AG09319 (cell line): ENCODE data around the gene TRPC4AP.
"Not testable (repeated sequence)": the region's sequence is repeated elsewhere in the genome, so short reads cannot be mapped to it uniquely, and the experiment has no call there.

Source experiments
- DNase-seq: peaks from one replicate; pipeline ENCODE4 v3.0.0-alpha.2; 2010; ENCODE audit warnings: low read depth; ENCODE audit errors: extremely low read depth
- TF ChIP-seq, protein P1 (sequence below): IDR thresholded peaks from 2 replicates; pipeline ENCODE4 v1.5.1; 2011; ENCODE audit warnings: low read depth, mild to moderate bottlenecking, inconsistent platforms, low read length, moderate library complexity

TRPC4AP gene

DNA sequence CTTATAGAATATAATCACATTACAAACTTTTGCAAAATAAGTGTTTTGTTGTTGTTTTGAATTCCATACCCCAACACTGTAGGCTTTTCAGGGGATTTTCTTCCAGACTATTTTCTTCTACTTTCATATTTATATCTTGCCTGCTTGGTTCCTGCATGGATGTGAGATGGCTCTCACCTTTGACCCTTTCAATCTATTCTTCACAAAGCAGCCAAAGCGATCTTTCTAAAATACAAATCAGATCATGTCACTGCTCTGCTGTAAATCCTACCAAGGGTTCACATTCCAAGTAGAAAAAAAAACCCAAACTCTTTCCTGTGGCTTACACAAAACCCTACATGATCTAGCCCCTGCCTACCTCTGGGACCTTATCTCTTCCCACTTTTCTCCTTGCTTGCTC, 25.0 kb upstream of the TRPC4AP start:
- TF ChIP-seq, protein P1, sequence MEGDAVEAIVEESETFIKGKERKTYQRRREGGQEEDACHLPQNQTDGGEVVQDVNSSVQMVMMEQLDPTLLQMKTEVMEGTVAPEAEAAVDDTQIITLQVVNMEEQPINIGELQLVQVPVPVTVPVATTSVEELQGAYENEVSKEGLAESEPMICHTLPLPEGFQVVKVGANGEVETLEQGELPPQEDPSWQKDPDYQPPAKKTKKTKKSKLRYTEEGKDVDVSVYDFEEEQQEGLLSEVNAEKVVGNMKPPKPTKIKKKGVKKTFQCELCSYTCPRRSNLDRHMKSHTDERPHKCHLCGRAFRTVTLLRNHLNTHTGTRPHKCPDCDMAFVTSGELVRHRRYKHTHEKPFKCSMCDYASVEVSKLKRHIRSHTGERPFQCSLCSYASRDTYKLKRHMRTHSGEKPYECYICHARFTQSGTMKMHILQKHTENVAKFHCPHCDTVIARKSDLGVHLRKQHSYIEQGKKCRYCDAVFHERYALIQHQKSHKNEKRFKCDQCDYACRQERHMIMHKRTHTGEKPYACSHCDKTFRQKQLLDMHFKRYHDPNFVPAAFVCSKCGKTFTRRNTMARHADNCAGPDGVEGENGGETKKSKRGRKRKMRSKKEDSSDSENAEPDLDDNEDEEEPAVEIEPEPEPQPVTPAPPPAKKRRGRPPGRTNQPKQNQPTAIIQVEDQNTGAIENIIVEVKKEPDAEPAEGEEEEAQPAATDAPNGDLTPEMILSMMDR = no peak
- DNase-seq = no peak

DNA sequence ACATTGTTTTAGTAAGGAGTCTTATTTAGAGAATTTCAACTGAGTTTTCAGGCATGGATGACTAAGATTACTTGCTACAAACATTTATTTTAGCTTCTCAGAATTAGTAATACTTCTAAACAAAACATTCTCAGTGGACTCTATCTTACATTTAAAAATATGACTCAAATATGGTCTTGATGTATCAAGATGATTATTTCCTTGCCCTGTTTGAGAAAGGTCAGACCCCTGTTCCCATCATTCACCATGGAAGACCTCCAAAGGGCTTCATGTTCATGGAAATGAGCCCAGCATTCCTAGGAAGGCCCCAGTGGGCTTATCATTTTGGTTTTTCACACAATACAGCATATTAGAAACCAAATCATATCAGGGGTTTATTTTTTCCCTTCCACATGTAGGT, 24.6 kb upstream of the TRPC4AP start:
- peak; percentile 25 for DNase-seq
- TF ChIP-seq, protein P1 = no peak

DNA sequence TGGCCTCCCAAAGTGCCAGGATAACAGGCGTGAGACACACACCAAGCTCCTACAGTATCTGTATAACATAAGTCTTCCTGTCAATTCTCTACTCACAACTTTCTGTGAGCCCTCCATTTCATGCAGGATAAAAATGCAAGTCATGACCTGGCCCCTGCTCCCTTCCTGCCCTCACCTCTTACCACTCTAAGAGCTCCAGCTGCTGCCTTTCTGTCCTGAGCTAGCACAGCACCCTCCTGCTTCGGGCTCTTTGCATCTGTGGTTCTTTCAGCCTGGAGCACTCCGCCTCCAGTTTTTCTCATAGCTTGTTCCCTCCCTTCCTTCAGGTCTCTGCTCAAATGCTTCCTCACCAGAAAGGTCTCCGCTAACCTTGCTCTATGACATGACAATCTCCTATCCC, 23.7 kb upstream of the TRPC4AP start:
- TF ChIP-seq, protein P1 = no peak
- no peak for DNase-seq

DNA sequence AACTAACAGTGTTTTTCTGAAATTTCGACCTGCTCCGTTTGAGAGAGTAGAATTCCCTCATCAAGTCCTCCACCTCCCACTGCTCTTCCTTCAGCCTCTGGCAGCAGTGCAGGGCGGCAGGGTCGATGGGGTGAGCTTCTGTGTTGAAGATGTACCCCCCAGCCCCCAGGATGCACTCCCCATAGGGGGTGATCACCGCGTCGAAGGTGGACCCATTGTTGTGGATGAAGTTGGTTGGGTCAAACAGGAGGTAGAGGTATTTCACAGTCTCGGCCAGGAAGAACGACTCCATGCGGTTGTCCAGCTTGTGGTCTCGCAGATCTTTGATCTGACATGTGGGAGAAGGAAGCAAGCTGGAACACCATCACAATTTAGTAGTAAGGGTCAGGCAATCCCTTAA, 23.0 kb upstream of the TRPC4AP start:
- DNase-seq = no peak
- TF ChIP-seq, protein P1 = no peak

DNA sequence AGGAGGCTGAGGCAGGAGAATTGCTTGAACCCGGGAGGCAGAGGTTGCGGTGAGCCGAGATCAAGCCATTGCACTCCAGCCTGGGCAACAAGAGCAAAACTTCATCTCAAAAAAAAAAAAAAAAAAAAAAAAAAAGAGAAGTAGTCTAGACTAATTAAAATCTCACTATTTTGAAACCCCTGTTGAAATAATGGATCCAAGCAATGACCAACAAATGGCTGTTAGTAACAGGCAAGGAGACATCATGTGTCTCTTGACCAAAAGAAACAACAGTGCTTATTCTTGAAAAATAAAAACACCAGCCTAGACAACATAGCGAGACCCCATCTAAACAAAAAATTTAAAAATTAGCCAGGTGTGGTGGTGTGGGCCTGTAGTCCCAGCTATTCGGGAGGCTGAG, 19.7 kb upstream of the TRPC4AP start:
- DNase-seq = not testable (repeated sequence)

DNA sequence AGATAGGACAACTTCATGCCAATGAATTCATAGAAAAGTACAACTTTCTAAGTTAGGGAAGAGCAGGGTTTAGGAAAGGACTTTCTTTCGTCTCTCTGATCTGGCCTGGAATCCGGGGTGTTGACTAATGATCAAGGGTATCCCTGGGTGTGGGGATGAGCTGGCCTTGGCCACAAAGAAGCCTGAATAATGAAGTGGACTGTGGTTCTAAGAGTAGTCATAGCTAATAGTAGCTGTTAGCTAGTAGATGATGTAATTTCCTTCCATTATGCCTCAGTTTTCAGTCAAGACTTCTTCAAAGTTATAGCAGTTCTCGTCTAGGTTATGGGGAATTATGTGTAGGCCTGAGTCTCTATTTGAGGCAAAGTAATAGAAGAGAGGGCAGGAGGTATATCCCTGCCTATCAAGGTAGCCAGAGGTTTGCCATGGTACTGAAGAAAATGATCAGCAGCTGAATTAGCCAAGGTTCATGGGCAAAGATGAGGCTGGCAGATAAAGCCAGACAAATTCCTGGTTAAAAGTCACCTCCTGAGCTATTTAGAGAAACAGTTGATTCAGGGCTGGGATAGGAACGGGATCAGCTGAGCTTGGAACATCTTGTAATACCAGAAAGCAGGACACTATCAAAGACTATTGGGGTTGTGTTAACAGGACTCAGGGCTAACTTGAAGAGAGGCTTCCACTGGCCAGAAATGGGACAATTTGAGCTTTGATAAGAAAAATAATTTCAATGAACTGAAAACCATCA, 18.7 kb upstream of the TRPC4AP start:
- no peak for DNase-seq
- TF ChIP-seq, protein P1 = no peak

DNA sequence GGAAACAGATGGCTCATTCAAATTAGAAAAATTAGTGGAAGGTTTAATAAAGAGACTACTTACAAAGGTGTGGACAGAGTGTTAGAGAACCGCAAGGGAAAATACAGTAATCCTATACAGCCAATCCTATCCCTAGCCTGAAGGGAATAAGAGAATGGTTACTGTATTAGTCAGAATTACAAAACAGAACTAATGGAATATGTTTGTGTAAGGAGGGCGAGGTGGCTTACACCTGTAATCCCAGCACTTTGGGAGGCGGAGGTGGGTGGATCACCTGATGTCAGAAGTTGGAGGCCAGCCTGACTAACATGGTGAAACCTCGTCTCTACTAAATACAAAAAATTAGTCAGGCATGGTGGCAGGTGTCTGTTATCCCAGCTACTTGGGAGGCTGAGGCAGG, 16.3 kb upstream of the TRPC4AP start:
- TF ChIP-seq, protein P1 = no peak
- no peak for DNase-seq

DNA sequence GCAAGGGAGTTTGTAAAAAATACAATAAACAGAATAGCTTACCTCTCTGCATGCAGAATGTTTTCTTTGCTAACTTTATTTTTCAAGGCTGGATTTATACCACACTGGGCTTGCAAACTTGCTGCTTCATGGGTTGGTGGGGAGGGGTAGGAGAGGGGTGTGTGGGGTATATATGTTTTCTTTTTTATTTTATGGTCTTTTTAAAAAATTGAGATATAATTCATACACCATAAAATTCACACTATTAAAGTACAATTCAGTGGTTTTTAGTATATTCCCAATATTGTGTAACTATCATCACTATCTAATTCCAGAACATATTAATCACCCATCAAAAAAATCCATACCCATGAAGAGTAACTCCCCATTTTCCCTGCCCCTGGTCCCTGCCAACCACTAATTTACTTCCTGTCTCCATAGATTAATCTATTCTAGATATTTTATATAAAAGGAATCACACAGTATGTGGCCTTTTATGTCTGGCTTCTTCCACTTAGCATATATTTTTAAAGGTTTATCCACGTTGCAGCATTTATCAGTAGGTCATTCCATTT, 14.3 kb upstream of the TRPC4AP start:
- DNase-seq = no peak
- TF ChIP-seq, protein P1 = no peak
